HG03095 (cell line): Measurements from ENCODE around the gene FAM228B.
"Not testable (repeated sequence)": the region's sequence is repeated elsewhere in the genome, so short reads cannot be mapped to it uniquely, and the experiment has no call there.

Experiments used
- ATAC-seq: cut with Tn5 transposase; IDR thresholded peaks from one replicate; pipeline ENCODE4 v1.9.1; 2021; ENCODE audit warnings: moderate library complexity; ENCODE audit not compliant: unreplicated experiment

Gene FAM228B

DNA sequence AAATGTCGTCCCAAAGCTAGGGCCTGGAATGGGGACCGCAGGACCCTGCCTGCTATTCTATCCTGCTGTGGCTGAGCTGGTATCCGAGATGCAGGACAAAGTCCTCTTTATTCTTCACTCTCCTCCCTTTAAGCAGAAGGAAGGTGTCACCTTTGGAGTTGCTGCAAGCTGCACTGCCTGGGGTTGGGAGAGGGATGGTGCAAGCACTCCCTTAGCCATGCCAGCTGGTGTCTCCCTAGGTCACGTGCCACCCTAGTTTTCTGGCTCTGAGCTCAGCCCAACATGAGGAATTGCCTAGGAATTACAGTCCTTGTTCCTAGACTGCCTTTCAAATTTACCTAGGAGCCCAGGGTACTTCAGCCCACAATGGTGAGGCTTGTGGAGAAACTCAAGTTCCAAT, 30.2 kb downstream of the FAM228B start:
- no peak for ATAC-seq

DNA sequence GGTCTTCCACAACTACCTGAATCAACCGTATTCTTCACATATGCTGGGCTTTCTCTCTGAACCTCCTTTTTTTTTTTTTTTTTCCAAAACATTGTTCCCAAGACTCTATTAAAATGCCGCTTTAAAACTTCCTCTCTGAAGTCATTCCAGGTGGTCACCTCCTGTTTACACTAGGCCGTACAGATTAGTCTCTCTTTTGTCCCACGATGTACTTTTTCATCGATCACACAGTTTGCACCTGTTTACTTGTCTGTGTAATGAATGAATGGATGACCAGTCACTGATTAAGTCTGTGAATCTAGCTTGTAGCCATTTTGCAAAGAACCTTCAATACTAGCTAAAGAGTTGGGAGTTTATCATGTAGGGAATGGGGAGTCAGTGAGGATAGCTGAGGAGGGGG, 34.9 kb downstream of the FAM228B start:
- ATAC-seq = no peak

DNA sequence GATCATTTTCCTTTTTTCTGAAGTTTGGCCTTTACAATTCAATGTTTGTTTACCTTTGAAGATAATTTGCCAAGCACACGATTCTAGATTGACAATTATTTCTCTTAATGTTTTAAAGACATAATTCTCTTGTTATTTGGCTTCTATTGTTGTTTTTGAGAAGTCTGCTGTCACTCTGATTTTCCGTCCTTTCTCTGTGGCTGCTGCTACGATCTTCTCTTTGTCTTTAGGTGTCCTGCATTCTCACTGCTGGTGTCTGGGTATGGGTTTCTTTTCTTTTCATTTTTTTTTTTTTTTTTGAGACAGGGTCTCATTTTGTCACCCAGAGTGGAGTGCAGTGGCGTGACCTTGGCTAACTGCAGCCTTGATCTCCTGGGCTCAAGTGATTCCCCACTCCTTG, 36.4 kb downstream of the FAM228B start:
- ATAC-seq = no peak

DNA sequence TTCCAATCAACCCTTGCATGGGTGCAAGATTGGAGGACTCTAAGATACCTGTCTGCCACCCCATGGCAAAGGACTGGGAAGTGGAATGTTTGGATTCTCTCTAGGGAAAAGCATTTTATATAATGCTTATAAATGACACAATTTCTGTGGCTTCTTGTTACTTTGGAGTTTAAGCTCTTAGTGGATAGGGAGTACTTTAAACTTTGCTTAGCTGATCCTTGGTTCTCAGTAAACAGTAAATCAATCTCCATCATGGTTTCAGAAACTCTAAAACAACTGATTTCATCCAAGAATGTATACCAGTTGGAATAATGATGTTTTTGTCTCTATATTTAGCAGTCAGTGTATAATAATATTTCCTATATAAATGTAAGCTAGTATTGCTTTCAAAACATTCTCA, 37.5 kb downstream of the FAM228B start:
- ATAC-seq = no peak

DNA sequence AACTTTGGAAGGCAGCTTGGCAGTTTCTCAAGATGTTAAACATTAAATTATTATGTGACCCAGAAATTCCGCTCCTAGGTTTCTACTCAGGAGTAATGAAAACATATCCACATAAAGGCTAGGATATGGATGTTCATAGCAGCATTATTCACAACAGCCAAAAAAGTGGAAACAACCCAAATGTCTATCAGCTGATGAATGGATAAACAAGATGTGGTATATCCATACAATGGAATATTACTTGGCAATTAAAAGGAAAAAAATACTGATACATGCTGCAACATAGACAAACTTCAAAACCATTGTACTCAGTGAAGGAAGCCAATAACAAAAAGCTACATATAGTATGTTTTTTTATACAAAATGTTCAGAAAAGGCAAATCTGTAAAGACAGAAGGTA, 39.2 kb downstream of the FAM228B start:
- ATAC-seq = no peak

DNA sequence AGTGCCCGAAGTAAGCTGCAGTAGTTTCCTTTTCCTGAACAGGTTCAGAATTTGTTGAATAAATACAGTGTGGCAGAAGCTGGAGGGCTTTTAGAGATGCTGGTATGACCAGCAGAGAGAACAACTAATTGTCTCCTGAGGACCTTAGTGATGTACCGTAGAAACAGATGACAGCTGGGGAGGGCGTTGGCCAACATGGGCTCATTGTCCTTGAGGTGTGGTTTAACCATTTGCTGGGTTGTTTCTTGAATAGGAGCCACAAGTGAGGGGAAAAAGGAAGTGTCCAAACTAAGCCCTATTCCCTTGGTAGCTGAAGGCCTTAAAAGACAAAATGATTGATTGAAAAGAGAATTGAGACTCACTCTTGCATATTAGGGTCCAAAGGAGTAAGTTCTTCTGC, 39.9 kb downstream of the FAM228B start:
- no peak for ATAC-seq

DNA sequence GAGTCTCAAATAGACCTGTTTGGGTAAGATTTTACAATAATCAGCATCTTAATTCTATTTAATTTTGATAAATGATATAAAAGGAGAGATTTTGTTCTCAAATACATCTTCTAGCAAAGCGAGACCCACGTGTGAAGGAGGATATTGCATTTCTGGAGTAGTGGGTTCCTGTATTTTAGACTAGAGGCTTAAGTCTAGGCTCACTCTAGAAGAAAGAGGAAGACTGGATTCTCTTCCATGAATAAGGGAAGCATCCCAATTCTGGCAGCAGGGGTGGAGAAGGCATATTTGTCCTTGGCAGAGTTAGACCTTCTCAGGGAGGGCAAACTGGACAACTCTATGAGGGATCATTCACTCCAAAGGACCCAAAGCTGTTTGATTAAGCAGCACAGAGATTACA, 40.3 kb downstream of the FAM228B start:
- no peak for ATAC-seq

DNA sequence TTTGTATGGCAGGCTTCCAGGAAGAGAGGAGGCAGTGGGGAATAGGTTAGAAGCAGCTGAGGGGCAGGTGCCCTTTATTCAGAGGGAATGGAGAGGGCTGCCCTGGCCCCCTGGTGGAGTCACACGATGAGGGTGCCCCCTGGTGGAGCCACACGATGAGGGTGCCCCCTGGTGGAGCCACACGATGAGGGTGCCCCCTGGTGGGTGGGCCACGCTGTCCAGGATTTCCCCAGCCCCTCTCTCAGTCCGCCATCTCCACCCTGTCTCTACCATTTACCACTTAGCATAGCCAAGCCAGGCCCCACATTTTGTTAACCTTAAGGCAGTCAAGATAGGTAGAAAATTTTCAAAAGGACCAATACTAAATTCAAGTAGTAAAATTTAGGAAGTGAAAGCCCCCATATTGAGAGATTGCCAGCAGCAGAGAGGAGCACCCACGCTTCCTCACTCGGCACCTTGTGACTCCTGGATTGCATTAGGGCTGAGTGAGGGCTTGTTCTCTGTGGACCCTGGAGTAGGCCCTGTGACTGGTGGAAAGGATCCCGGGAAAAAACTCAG, 41.2 kb downstream of the FAM228B start:
- ATAC-seq = no peak

DNA sequence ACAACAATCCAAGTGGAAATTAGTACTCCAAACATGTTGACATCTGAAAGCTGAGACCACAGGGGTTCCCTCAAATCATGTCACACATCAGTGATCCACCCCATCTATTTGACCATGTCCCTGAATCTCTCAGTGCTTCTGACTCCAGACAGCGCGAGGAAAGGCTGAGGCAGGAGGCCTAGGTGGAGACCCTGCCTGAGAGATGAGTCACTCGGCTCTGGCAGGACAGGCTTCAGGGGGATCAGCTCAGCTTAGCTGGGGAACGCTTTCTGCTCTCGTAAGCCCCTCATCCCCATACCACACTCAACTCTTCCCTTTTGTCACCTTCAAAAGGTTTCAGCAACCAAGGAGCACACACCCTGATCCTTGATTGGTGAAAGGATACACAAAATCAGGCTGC, 45.8 kb downstream of the FAM228B start:
- no peak for ATAC-seq

DNA sequence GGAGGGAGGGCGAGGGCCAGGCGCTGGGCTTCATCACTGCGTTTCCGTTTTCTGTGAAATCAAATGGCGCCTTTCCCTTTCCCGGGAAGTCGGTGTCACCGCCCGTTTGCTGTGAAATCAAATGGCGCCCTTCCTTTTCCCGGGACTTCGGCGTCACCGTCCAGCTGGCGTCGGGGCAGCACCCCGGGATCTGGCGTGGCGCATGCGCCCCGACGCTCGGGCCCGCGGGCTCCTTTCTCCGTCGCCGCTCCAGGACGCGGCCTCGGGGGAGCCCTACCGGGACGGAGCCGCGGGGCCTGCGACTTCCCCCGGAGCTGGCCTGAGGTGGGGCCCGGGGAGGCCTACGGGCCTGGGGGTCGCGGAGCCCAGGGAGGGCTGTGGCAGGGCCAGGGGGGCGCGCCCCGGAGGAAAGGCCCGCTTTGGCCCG, 51.6 kb downstream of the FAM228B start, which contains the start of gene FAM228A:
FAM228A (plus strand) TSS at position 203 of the 427 bp plus-strand sequence. CDS start 428 bp downstream, outside the sequence.
- no peak for ATAC-seq

DNA sequence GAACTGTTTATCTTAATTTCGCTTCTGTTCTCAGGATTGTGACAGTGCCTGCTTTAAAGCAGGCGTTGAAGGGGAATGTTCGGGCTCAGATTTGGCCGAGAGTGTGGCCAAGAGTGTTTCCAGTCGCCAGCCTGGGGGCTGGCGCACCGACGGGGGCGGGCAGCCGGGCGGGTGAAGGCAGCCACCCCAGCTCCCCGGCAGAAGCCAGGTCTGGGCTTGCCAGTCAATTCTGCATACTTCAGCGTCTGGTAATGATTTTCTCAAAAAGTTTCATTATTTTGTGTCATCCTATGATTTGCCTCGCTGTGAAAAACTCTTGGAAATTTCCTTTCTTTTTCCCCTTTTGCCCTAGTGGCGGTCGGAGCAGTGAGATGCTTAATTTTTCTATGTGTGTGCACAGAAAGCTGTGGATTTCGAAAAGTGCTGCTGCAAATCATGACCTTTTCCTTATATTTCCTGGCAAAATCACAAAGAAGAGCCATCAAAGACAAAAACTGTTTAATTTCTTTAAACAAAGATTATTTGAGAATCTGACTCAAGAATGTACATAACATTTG, 52.4 kb downstream of the FAM228B start:
- ATAC-seq = no peak

DNA sequence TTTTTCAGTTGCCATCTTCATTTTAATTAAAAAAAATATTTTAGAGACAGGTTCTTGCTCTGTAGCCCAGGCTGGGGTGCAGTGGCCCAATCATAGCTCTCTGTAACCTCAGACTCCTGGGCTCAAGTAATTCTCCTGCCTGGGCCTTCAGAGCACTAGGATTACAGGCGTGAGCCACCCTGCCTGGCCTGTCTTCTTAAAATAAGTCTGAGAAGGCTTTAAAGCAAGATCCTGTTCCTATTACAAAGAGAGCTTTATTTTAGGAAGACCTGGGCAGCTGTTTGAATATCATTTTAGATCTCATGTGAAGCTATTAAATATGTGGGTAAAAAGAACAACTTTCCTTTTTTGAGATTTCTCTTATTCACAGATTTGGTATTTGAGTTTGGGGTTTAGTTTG, 53.1 kb downstream of the FAM228B start:
- no peak for ATAC-seq

DNA sequence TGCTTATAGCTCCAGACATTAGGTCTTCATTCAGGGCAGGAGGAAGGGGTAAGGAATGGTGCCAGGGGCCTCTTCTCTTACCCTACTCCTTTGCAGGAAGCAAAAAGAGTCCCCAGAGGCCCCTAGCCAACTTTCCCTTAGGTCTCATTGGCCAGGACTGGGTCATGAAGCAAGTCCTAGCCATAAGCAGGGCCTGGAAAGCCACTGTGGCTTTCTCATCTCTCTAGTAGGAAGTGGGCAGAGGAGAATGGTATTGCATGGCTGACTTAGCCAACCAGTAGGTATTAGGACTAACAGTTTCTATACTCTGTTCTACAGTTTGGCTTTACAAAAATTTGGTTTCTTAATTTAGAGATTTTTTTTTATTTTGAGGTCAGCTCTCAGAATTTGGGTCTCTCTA, 56.4 kb downstream of the FAM228B start:
- ATAC-seq = no peak

DNA sequence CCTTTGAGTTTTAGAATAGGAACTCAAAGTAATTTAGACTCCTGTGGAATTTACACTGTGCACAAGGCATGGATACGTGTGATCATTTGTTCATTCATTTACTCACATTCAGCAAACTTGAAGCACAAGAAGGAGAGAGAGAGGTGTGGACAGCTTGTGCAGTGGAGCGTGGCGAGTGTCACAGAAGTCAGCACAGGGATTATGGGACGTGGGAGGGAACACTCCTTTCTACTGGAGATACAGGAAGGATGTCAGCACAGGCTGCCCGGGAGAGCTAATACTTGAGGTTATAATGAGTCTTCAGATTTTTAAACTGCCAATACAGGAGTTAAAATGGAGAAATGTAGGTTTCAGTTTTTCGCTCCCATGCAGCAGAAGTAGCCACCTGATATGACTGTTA, 58.6 kb downstream of the FAM228B start:
- ATAC-seq = no peak

DNA sequence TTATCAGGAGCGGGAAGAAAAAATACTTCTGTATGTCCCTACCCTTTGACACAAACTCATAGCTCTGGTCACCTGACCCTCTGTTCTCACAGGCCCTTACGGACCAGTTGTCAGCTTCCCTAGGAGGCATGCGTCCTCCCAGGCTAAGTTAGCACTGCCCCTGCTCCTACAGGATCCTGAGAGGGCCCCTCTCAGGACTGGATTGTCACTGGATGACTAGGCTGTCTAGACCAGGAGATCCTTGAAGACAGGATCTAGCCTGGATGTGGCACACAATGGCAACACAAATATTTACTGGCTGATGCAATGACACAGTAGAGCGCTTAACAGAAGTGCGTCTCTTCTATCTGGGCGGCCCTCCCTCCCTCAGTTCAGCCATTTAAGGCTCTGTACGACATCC, 59.2 kb downstream of the FAM228B start:
- ATAC-seq = no peak

DNA sequence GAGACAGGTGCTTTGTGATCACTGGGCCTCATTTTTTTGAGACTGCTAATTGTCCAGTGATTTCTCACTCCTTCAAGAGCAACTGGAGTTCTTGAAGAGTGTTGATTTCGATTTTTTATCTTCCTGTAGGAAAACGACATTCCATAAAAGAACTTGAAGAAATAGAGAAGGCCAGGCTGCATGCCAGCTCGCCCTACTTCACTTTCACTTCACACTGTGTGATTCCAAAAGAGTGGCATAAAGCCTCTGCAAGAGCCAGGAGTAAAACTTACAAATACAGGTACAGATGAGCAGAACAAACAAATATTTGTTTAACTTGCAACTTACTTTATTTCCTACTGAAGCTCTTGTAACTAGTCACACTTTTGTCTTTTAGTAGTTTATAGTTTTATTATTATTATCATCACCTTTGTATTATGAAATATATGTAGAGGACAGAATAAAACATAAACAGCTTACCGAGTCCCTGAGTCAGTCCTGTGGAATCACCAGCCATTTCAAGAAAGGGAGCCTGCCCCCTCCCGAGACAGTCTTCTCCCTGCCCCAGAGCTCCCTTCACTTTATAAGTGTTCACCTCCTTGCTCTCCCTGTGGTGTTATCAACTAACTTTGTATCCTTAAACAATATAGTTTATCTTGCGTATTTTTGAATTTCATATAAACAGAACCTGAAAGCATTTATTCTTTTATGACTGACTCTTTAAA, 60.2 kb downstream of the FAM228B start:
- ATAC-seq = no peak

DNA sequence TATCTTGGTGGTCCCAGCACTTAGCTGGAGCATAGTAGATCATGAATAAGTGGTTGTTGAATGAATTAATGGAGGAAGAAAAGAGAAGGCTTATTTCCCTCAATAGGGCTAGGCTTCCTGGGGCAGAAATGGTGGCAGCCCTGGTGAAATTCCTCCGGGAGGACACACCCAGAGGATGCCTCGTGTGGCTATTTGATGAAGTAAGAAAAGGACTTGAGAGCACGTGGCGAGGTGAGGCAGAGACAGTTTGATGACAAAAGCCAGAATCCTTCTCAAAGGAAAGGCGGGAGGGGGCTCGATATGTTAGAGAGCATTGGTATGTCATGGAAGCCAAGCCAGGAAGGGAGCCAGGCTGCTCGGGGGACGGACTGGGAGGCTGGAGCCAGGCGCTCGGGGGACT, 66.3 kb downstream of the FAM228B start:
- no peak for ATAC-seq

DNA sequence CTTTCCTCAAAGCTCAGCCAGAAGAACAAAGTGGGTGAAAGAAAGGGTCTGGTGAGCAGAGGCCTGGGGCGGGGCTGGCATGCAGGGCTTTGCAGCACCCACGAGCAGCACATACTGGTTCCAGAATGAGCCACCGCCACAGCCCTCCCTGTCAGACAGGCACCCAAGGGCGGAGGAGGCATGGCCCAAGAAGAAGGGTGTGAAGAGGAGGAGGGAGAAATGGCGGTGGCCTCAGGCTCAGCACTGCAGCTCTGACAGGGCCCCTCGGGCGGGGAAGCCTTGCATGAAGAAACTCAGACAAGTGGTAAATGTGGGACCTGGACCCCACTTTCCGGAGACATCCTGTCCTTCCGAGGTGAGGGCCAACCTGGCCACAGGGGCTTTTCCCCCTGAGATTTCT, 67.2 kb downstream of the FAM228B start:
- ATAC-seq = no peak

DNA sequence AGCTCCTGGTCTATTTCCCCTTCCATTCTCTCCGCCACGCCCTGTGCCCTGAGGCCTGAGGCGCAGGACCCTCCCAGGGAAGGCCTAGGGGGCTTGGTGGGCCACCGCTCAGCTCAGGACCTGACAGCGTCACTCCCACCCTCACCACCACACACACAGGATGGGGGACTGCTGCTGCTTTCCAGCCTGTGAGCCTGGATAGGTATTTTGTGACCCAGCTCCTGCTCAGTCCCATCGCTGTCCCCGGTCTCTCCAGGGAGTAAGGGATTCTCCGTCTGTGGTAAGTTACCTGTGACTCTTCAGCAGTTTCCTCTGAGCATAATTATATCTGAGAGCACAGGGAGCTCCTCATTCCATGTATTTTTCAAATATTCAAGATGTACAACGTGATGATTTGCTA, 67.9 kb downstream of the FAM228B start:
- no peak for ATAC-seq

DNA sequence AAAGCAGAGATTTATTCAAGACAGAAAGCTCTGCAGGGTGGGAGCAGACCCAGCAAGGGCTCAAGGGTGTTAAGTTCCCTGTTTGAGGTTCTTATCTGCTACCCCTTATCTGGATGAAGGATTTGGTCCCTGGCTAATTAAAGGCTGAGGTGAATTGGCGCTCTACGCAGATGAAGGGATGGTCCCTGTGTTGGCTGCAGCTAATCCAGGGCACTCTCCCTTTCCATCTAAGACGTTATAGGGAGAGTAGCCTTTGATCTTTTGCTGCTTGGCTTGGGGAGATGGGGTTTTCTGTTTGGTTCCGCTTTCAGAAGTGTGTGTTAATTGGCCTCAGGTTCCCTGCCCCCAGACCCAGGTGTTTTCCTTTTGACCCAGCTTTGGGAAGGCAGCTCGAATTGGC, 68.6 kb downstream of the FAM228B start:
- no peak for ATAC-seq

DNA sequence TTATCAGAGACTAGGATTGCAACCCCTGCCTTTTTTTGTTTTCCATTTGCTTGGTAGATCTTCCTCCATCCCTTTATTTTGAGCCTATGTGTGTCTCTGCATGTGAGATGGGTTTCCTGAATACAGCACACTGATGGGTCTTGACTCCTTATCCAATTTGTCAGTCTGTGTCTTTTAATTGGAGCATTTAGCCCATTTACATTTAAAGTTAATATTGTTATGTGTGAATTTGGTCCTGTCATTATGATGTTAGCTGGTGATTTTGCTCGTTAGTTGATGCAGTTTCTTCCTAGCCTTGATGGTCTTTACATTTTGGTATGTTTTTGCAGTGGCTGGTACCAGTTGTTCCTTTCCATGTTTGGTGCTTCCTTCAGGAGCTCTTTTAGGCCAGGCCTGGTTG, 73.9 kb downstream of the FAM228B start:
- ATAC-seq = not testable (repeated sequence)

DNA sequence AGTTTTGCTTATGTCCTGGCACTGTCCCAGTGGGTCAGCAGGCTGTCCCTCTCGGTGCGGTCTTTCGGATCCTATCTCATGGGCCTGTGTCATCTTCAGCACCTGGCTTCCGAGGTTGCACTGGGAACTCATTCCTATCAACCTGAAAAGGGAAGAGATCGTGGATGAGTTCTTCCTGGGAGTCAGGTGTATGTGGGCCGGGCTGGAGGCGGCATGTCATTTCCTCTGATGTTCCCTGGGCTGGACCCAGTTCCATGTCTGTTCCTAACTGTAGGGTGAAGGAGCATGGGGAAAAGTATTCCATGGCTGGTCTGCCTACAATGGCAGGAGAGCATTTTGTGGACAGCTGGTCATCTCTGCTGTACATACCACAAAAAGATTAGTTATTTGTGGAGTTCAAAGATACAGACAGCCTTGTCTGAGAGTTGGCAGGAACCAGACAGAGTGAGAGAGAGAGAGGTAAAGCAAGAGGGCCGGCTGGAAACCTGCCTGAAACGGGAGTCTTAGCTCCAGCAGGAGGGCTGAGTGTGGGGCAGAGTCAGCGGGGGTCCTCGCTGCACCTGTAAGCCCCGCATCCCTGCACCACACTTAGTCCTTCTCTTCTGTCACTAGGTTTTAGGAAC, 76.8 kb downstream of the FAM228B start:
- no peak for ATAC-seq
